Activated T-cell treated with anti-CD3 and anti-CD28 coated beads for 24 hours (primary cell): ENCODE measurements around the gene MERTK.
"Not testable (repeated sequence)": the region's sequence is repeated elsewhere in the genome, so short reads cannot be mapped to it uniquely, and the experiment has no call there.

Experiments used
- DNase-seq: peaks from one replicate; pipeline ENCODE4 v3.0.0-alpha.2; 2020; ENCODE audit warnings: low read depth

Gene MERTK

GRCh38 chr2:111946294-111947114 is 48.1 kb downstream of the MERTK start:
- DNase-seq: no peak

- no peak for DNase-seq
Observed at GRCh38 chr2:111947219-111947618, 48.8 kb downstream of the MERTK start.

DNA sequence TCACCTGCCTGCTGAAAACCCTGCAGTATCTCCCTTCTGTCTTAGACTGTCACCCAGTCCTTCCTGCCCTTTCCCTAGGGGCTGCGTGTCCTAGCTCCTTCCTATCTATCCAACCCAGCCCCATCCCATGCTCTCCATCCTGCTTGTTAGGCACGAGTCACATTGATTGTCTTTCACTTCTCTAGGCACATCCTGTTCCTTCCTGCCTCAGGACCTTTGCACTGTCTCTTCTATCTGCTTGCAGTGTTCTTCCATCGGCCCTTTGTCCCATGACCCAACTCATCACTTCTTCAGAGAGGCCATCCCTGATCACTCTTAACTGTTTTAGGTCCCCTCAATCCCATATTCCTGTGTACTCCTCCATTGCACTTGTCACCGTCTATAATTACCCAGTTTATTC is 50.4 kb downstream of the MERTK start:
- DNase-seq: no peak

- no peak for DNase-seq
Observed at GRCh38 chr2:111950236-111950635, 51.8 kb downstream of the MERTK start.

- no peak for DNase-seq
Observed at GRCh38 chr2:111951486-111951885, 53.1 kb downstream of the MERTK start.

DNA sequence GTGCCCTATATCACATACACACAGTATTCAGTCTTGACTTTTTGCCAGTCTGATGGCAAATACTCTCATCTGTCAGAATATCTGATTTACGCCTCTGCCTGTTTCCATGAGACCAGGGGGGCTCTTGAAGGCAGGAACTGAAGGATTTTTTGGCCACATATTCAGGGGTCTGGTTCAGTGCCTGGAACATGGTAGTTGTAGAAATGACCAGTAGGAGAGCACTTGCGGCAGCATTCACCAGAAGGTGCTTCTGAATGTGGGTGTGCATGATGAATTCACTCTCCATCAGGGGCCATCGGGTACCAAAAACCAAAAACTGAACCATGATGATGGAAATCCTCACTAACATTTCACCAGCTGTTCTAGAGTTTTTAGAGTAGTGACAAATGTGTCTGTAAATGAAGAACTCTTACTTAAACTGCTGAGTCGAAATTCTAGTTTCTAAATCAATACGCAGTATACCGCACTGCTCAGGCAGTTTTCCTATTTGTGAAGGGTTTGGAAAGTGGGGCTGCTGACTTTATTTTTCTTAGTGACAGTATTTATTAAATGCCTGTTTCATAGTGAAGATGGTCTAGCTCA is 54.6 kb downstream of the MERTK start:
- no peak for DNase-seq

DNA sequence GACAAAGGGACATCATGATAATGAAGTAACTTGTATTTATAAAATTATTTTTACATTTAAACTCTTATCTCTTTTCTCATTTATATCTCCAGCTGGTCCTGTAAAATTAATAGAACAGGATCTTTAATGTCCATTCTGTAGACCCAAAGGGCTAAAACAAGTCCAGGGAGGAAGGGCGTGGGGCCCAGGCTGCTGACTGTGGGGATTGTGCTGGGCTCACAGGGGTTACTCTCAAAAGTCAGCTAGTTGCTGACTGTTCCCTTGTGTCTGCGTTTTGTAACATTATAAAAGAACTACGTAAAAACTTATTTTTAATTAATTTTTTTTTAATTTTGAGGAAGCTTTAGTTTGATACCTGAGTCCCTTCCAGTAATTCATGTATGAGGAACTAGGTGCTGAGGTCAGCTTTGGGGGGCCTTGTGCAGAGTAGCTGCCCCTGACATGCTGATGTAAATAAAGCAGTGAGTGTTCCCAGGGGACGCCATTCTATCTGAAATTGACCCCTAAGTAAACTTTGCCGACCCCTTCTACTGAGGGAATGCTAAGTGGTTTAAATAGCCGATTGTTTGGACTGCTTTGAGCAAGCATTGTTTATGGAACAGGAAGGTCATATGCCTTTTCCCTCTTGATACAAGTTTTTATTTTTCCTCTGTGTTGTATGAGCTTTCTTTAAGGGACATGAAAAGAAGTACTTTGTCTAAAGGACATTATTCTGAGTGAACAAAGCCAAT is 56.4 kb downstream of the MERTK start:
- no peak for DNase-seq

DNA sequence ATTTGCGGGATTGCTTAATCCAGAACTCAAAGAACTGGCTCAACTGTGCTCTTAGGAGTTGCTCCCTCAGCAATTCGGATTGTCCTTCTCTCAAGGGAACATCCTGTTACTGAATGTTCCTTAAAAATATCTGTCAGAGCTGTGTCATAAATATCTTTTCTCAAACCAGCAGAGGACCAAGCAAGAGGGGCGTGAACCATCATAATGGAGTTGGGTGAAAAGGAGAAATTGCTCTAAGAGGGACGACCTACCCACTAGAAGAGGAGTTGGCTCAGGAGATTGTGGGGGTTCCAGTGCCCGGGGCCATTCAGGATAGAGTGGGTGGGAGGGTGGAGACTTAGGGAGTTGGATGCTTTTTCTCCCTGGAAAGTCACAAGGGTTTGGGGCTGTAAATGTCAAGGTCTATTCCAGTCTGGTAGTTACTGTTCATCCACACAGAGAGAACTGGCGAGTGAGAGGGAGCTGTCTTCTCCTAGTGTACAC is 59.5 kb downstream of the MERTK start:
- DNase-seq: no peak

DNA sequence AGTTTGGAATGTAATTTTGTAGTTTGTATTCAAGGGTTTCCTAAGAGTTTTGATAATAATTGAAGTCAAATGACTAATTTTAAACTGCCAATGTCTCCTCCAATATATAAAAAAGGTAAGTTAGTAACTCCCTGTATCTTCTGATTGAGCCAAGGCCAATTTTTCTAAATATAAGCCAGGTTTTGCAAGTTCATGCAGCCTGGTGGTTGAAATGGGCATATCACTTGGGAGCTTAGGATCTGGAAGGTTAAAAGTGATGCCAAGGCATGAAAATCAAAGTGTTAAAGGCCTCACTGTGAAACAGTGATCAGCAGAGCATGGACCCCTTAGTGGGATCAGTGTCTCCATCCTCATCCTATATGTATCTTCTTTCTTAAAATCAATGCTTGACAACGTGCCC is 60.5 kb downstream of the MERTK start:
- DNase-seq: no peak

- DNase-seq: no peak
Observed at GRCh38 chr2:111961663-111962062, 63.3 kb downstream of the MERTK start.

DNA sequence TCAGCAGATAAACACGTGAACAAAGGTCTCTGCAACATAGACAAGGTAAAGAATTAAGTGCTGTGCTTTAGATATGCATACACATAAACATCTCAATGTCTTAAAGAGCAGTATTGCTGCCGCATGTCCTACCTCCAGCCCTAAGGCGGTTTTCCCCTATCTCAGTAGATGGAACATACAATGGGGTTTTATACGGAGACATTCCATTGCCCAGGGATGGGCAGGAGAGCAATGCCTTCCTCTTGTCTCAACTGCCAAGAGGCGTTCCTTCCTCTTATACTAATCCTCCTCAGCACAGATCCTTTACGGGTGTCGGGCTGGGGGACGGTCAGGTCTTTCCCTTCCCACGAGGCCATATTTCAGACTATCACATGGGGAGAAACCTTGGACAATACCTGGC is 64.7 kb downstream of the MERTK start:
- DNase-seq: not testable (repeated sequence)

GRCh38 chr2:111963508-111963907 is 65.1 kb downstream of the MERTK start:
- not testable (repeated sequence) for DNase-seq

DNA sequence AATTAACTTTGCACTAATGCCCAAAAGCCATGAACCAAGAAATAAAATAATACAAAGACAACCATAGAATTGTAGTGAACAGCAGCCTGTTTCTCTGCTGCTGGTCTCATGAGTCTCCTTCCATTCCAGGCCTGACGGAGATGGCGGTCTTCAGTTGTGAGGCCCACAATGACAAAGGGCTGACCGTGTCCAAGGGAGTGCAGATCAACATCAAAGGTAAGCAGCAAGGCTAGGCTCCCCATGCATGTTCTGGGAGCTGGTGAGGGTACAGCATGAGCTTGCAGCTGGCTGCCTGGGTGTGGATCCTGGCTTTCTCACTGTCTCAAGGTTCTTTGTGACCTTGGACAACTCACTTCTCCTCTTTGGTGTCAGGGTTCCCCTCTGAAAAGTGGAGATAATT is 66.7 kb downstream of the MERTK start:
- no peak for DNase-seq

- DNase-seq: no peak
Observed at GRCh38 chr2:111966241-111966640, 67.8 kb downstream of the MERTK start.

DNA sequence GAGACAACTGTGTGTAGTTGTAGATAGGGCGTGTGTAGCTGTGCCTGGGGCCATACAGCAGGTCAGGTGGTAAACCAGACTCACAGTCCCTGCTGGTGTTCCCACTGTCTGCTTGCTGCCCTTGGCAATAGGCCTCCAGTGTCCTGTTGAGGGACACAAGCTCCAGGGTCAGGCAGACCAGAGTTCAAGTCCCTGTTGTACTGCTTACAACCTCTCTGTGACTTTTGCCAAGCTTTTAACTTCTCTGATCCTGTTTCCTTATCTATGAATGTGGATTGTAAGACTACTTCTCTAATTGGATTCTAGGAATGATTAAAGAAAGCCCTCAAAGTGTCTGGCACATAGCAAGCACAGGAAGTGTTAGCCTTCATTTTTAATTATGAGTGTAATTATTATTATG is 68.6 kb downstream of the MERTK start:
- DNase-seq: no peak

DNA sequence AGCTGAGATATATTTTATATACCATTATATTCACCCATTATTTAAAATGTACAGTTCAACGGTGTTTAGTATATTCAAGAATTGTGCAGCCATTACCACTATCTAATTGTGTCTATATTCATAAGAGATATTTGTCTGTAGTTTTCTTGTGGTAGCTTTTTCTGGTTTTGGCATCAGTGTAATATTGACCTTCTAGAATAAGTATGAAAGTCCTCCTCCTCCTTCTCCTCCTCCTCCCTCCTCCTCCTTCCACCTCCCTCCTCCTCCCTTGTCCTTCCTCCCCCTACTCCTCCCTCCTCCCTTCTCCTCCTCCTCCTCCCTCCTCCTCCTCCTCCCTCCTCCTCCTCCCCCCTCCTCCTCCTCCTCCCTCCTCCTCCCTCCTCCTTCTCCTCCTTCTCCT is 72.0 kb downstream of the MERTK start:
- no peak for DNase-seq

DNA sequence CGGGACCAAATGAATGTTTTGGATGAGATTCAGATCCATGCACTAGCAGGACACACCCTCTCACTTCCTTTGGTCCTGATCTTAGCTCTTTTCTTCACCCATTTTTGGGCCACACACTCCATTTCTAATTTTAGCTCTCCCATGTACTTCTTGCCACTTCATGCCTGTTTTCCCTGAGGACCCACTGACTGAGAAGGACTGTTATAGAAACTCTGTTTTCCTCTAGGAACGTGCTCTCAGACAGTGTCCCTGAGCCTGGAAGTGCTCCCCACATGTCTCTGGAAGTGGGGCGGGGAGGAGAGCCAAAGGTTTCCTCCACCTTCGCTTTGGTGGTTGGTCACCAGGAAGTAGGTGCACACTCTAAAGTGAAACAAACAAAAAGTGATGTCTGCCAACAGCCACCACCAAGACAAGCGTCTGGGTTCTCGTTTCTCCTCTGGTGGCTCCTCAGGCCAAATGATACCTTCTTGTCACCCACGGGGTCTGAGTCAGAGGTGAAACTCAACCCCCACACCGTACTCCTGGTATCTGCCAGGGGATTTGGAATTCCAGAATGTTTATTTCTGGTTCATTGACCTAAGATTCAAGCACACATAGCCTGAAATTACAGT is 74.7 kb downstream of the MERTK start:
- DNase-seq: no peak

DNA sequence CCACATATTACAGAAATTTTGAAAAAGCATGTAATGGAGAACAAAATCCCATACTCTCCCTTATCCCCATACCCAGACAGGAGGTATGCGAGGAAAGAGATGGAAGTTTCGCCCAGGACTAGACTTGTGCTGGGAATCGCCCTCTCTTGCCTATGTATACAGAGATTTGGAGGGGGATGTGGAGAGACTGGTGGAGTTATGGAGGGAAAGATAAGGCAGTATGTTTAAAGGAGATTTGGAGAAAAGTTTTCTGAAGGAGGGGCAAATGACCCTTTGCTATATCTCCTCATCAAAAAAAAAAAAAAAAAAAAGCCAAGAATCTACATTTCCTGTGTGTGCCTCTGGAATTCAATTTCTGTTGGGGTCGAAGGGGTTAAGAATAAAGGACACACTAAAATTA is 75.3 kb downstream of the MERTK start:
- DNase-seq: no peak

DNA sequence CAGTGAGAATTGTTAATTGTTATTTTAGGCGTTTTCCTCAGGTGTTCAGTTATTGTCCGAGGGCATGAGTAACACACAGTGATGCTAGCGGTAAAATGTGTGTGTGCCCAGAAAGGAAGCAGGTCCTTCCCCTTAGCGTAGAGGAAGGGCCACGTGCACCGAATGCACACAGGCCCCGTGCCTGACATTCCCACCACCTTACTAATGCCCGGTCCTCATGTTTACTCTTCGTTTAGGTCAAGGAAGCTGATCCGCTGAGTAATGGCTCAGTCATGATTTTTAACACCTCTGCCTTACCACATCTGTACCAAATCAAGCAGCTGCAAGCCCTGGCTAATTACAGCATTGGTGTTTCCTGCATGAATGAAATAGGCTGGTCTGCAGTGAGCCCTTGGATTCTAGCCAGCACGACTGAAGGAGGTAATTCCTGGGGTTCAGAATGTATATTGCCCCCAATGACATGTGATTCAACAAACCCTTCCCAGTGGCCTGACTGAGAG is 76.7 kb downstream of the MERTK start:
- no peak for DNase-seq

- DNase-seq: no peak
Observed at GRCh38 chr2:111975819-111976218, 77.4 kb downstream of the MERTK start.

DNA sequence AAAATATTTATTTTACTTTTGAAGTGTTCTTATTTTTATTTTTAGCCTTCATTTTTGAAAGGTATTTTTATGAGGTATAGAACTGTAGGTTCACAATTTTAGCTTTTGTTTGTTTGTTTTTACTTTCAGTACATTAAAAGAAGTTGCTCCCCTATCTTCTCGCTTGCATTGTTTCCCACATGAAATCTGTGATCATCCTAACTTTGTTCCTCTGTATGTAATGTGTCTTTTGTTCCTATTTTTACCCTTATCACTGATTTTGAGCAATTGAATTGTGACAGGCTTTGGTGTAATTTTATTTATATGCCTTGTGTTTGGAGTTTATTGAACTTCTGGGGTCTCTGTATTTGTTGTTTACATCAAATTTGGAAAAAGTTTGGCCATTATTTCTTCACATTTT is 78.8 kb downstream of the MERTK start:
- no peak for DNase-seq

GRCh38 chr2:111978452-111979170 is 80.2 kb downstream of the MERTK start:
- DNase-seq: no peak
